Activated CD8-positive, alpha-beta memory T cell treated with anti-CD3 and anti-CD28 coated beads for 36 hours (primary cell): ENCODE data around the gene ZBTB46. TPM values are rescaled to one million over a fixed set of nuclear protein-coding genes. Genes with fewer than 3 reads are reported as not detected.

Experiments used
- CTCF ChIA-PET: fragments of 350-600 bp; sonication (Branson Sonifier 250); formaldehyde crosslinking; loops from one replicate; lab custom pipeline; 2021; ENCODE audit warnings: antibody characterized with exemption; lab: Charles Lee
- POLR2A ChIA-PET: fragments of 350-600 bp; sonication (Branson Sonifier 250); formaldehyde crosslinking; loops from one replicate; lab custom pipeline; 2021; ENCODE audit warnings: antibody characterized with exemption; lab: Charles Lee
- total RNA-seq, 2 experiments: library from RNA; stranded (reverse); gene quantifications; one replicate each; pipeline ENCODE4 v1.2.3, GENCODE V29; 2021

Gene ZBTB46
- total RNA-seq, 2 experiments from 2014 or later = 0.25 TPM

DNA sequence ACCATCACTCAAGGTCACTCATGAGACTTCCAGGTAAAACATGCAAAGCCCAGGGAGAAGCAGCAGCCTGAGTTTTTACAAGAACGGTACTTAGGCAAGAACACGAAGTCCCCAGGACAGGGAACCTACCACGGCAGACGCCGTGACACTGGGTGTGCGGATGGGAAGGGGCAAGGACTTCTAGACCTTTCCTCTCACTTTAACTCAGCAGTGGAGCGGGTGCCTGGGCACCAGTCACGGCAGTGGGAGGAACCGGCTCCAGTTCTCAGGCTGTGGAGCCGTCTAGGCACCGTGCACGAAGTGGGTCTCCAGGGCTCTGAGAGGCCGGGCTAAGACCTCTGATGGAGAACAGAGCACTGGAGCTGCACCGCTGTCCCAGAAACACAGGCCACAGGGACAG is 2.5 kb downstream of the ZBTB46 start:
- ChIA-PET POLR2A (no interaction called here), CTCF (no interaction called here)

DNA sequence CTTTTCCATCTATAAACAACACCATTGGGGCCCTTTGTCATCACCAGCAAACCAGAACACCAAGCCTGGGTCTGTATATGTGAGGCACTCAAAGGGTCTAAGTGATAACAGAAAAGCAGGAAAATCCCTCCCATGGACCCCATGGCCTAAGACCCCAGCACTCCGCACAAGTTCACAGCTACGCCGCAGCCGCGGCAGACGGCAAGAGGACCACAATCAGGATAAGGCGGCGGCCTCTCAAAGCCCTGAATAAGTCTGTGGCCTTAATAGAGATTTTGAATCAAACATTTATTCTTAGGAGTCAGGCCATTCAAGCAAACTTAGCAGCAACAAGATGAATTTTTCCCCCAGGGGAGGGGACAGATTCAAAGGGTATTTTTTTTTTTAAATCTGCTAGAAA is 2.9 kb downstream of the ZBTB46 start:
- CTCF ChIA-PET = no interaction called here

DNA sequence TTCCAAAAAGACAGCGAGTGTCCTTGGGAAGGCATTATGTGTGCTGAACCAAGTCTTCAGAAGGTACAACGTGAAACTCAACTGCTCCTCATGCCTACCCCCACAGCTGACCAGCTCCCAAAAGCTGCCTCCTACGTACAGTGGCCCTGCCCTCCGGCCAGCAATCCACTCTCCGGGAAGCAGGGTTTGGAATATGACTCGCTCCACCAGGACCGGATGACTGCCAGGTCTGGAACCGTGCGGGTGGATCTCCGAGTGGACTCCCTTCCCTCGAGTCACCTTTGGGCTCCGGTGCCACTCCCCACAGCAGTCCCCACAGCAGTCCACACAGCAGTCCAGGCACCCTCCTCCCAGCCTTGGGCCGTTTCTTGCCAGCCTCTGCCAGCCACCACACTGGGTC is 4.3 kb downstream of the ZBTB46 start:
- ChIA-PET POLR2A (no interaction called here), CTCF (no interaction called here)

More for the DNA sequence above, 2.9 kb downstream of the ZBTB46 start:
- POLR2A ChIA-PET = no interaction called here

DNA sequence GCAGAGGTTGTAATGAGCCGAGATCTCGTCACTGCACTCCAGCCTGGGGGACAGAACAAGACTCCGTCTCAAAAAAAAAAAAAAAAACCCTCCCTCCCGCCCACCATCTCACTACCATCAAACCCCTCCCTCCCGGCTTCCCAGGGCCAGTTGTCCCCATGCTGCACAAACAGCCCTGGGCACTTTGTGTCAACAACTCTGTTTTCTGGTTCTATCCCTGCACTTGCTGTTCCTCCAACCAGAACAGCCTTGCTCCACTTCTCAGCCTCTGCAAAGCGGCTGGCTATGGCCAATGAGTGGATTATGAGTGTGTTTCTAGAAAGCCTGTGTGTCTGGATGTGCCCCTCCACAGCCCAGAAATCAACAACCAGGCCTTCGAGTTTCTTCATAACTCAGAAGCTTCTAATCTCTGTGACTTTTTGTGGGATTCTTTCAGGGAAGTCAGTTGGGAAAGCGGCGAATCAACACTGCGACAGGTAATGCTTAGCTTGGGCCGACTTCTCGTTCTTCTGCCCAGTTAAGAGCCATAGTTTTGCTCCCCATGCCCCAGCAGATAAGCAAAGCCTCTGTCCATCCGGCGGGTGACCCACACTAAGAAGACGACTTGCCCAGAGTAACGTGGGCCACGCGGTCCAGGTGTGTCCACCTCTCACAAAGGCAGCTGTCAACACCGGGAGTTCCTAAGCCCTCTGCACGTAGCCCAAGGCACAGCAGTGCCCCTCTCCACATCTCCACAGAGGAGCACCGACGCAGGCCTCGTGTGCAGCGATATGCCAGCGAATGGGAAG is 5.5 kb downstream of the ZBTB46 start:
- ChIA-PET POLR2A (no interaction called here), CTCF (no interaction called here)

DNA sequence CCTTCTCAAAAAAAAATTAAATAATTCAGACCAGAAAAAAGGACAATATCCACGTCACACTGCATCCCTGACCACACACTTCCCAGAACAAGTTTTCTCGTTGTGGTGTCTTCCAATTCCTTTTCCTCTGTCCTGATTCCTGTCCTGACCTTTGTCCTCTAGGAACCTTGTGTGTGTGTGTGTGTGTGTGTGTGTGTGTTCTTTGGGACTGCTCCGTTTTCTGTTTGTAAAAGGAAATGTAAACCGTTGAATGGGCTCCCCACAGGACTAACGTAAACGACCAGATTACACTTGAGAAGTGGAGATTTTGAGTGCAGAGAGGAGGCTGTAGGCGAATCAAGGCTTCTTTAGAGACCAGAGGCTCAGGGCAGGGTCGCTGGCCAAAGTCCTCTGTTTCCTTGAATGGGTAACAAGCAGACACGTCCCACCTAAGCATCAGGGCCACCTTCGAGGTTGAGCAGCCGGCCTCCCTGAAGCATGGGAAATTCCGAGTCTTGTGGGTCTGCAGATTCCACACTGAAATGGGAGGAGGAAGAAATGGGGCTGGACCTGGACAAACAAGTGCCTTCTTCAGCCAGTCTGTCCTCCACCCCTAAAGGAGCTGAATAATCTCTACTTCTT is 7.3 kb downstream of the ZBTB46 start:
- POLR2A ChIA-PET = no interaction called here
- CTCF ChIA-PET = no interaction called here

DNA sequence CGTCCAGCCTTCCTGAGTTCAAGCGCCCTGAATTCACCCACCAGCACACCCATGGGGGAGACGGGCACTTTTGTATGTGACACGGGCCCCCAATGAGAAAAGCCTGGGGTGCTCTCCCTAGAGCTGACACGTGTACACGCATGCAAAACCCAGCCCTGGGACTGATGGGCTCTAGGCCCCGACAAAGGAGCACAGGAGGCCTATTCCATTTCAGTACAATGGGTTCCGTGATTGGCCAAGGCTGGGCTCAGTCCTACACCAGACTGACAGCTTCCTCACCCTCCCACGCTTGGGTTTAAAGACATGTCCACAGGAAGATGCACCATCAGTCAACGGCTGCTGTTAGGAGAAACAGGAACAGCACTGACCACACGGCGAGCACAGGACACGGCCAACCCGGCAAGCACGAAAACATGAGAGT is 8.8 kb downstream of the ZBTB46 start:
- ChIA-PET CTCF (no interaction called here), POLR2A (no interaction called here)

DNA sequence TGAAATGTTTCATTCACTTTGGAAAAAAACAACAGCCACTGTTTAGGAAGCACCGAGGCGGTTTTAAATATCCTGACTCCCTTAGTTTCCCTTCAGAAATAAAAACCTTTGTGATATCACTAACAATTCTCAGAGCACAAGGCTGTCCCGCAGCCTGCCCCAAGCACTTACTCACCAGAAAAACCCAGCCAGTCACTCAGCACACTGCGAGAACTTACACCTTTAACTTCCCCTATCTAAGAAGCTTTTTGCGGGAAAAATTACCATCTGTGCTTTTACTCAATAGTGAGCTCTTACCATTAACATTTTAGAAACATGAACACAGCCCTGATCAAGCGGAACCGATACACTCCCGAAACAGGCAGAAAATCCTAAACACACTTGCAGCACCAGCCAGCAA is 9.3 kb downstream of the ZBTB46 start:
- ChIA-PET POLR2A (no interaction called here), CTCF (no interaction called here)

DNA sequence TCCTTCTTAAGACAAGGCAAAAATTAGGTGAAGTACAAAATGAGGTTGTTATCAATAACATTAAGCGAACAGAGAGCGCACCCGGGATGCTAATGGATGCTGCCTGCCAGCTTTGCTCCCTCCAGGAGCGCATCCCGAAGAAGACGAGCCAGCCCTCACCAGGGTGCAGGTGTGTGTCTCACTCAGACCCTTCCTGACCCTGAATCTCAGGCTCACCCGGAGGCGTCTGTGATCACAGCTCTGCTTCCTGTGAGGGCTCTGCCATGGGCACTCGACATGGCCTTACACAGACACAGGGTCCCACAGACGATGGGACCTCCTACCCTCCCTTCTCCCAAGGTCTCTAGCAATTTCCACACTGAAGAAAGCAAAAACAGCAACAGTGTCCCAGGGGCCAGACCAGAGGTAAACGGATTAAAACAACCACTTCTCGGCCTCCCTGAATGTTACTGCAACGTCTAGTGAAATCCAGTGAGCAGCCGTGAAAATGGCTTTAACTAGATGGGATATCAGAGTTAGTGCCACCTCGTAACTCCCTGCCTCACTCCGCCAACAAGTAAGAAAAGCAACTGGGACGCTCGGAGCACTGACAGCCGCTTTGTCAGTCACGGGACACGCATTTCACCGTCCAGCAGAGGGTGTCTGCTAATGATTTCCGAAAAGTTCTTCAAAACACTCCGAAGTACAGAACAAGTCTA is 11.7 kb downstream of the ZBTB46 start:
- CTCF ChIA-PET = interaction anchor here (1.3 kb wide), 1 partner anchor 10 kb away, joined by 3 read pairs; no protein-coding TSS in a partner anchor
- POLR2A ChIA-PET = no interaction called here

DNA sequence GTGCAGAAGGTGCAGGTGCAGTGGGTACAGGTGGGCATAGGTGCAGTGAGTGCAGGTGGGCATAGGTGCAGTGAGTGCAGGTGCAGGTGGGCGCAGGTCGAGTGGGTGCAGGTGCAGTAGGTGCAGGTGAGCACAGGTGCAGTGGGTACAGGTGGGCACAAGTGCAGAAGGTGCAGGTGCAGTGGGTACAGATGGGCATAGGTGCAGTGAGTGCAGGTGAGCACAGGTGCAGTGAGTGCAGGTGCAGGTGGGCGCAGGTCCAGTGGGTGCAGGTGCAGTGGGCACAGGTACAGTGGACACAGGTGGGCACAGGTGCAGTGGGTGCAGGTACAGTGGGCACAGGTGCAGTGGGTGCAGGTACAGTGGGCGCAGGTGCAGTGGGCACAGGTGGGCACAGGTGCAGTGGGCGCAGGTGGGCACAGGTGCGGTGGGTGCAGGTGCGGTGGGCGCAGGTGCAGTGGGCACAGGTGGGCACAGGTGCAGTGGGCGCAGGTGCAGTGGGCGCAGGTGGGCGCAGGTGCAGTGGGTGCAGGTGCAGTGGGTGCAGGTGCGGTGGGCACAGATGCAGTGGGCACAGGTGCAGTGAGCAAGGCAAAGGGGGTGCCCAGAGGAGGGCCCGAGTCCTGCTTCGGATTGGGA is 15.3 kb downstream of the ZBTB46 start:
- POLR2A ChIA-PET = no interaction called here
- CTCF ChIA-PET = no interaction called here

DNA sequence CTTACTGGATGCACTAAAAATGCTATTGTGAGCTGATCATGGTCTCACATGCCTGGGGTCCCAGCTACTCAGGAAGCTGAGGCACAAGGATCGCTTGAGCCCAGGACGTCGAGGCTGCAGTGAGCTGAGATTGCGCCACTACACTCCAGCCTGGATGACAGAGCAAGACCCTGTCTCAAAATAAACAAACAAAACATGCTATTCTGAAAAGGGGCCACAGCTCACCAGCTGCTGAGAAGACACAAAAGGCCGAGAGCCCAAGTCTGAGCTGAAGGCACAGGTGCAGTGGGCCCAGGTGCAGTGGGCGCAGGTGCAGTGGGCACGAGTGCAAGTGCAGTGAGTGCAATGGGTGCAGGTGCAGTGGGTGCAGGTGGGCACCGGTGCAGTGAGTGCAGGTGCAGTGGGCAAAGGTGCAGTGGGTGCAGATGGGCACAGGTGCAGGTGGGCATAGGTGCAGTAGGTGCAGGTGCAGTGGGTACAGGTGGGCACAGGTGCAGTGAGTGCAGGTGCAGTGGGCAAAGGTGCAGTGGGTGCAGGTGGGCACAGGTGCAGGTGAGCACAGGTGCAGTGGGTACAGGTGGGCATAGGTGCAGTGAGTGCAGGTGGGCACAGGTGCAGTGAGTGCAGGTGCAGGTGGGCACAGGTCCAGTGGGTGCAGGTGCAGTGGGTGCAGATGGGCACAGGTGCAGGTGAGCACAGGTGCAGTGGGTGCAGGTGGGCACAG is 16.0 kb downstream of the ZBTB46 start:
- CTCF ChIA-PET = no interaction called here

DNA sequence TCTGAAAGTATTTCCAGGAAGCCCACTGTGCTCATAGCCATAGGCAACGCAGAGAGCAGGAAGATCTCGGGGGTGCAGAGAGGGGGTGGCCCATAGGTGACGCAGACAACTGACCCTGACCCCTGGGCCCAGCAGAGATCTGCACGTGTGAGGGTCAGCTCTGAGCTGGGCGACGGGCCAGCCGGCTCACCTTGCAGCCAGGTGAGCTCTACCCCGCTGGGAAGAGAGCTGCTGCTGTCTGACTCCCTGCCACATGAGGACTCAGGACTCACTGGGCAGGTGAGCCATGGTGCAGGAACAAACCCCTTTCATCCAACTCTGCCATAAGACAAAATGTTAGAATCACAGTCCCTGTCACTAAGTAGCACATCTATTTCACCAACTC is 19.6 kb downstream of the ZBTB46 start:
- CTCF ChIA-PET = no interaction called here
- POLR2A ChIA-PET = no interaction called here

More for the DNA sequence above, 16.0 kb downstream of the ZBTB46 start:
- POLR2A ChIA-PET = no interaction called here

DNA sequence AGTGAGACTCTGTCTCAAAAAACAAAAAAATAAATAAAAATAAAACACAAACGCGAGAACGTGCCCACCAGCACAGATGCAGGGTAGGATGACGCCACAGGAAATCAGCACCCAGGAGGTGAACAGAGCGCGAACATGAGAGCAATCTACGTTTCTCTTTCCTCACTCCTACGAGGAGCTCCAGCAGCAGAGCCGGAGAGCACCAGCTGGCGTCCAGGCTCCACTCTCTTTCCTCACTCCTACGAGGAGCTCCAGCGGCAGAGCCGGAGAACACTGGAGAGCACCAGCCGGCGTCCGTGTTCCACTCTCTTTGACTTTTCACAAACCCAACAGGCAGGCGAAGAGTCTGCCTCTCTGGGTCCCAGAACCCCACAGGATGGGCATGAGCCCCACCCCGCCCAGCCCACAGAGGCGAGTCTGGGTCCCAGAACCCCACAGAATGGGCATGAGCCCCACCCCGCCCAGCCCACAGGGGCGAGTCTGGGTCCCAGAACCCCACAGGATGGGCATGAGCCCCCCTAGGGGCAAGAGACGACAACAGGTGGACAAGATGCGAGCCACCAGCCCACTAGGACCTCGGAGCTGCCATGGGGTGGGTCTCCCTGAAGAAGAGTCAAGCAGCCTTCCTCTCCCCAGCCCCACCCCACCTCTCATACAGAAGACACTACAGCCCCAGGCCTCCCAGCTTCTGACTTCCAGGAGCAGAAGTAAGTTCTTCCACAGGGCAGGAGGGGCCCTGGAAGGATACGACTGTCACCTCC is 20.2 kb downstream of the ZBTB46 start:
- ChIA-PET CTCF (no interaction called here), POLR2A (no interaction called here)

DNA sequence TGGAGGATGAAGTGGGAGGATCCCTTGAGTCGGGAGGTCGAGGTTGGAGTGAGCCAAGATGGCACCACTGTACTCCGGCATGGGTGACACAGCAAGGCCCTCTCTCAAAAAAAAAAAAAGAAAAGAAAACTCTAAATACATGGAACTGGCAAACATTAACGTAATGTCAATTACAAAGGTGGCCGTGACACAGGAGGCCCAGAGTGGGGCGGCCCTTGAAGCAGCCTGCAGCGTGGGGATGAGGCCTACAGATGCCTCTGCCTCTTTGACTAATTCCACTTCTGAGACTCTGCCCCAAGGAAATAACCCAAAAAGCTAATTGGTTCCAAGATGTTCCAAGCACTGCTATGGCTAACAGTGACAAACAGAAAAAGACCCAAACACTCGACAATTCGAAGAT is 21.2 kb downstream of the ZBTB46 start:
- ChIA-PET CTCF (interaction anchor here (0.6 to 1.5 kb wide), 2 partner anchors 9 to 42 kb away, joined by 3 read pairs; no protein-coding TSS in a partner anchor), POLR2A (no interaction called here)

DNA sequence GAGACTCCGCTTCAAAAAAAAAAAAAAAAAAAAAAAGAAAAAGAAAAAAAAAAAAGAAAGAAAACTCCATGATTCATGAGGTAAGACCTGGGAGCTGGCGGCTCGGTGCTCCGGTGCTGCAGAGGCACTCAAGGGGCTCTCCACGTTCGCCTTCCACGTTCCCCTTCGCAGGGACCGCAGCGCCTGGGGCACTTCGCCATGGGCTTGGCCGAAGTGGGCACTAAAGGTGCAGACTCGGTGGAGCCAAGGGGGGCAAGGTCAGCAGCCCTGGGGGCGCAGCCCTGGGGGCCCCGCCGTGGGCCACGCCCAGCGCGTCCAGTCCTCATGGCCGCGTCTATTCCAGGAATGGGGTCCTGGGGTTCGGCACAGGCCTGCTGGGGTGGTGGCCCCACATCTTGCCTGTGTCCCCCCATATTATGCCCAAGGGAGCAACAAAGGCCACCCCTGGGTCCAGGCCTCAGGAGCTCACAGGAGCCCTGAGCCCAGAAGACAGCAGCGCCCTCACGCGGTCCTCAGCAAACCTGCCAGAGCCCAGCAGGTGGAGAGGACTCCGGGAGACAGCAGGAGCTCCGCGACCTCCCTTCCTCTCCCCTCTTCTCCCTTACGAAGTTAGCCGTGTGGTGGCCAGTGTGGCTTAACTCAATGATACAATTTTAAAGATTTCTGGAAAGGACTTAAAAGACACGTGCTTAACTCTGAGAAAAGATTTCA is 21.9 kb downstream of the ZBTB46 start:
- ChIA-PET CTCF (interaction anchor here (0.6 to 1.5 kb wide), 2 partner anchors 10 to 43 kb away, joined by 3 read pairs; no protein-coding TSS in a partner anchor), POLR2A (no interaction called here)

DNA sequence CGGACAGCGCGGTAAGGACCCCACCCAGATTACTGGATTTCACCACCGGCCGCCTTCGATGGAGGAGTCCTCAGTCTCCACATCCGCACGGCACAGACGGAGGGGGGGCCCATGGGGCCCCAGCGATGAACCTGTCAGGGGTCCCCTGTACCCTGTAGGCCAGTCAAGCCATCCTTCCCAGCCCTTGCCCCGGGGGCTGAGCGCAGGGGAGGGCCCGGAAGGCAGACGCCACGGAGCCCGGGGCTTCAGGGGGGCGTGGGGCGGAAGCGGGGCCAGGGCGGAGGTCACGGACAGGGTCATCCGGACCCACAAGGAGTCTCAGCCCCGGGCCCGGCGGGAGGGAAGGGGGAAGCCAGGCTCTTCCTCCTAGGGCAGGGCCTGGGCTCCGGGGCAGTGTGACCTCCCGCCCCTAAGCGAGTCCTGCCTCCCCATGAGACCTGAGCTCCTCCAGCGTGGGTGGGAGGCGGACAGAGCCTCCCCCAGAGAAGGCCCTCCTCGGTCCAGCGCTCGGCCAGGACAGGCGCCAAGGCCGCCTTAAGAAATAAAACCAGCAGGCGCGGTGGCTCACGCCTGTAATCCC is 22.8 kb downstream of the ZBTB46 start:
- CTCF ChIA-PET = interaction anchor here (1.2 to 1.5 kb wide), 2 partner anchors 11 to 18 kb away, joined by 3 read pairs; no protein-coding TSS in a partner anchor
- POLR2A ChIA-PET = no interaction called here

DNA sequence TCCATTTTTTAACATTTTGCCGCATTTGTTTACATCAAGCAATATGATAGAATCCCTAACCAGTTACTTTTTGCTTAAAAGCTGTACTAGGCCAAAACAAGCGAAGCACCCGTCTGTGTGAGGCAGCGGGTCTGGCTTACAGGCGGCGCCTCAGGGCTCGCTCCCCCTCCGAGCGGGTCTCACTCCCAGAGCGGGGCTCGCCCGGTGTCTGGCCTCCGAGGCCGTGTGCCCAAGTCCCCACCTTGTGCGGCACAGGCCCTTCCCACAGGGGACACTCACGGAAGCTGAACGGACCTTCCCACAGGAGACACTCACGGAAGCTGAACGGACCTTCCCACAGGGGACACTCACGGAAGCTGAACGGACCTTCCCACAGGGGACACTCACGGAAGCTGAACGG is 23.4 kb downstream of the ZBTB46 start:
- ChIA-PET POLR2A (no interaction called here), CTCF (interaction anchor here (1.2 kb wide), 1 partner anchor 17 kb away, joined by 3 read pairs; no protein-coding TSS in a partner anchor)

DNA sequence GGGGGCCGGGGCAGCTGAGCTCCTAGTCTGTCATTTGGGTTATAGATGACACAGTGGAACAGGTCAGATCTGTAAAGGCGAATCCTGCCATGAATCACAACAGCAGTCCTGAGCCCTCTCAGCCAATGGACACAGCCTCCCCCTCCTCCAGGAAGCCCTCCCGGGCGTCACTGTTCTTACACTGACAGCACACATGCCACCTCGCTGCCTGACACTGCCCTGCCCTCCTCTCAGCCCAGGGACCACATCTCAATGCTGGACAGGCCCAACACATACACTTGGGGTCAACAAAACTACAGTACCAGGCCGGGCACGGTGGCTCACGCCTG is 26.8 kb downstream of the ZBTB46 start:
- ChIA-PET POLR2A (no interaction called here), CTCF (no interaction called here)
